OCI-LY7 (cell line): Measurements from ENCODE around the gene WDR73.

Experiments
- CTCF ChIP-seq: fragments of 200-600 bp; sonication (generic); conservative IDR thresholded peaks from 2 replicates; pipeline ENCODE4 v1.5.1; 2014; ENCODE audit warnings: mild to moderate bottlenecking, antibody characterized with exemption, low read length, moderate library complexity, mixed read lengths
- EZH2phosphoT487 ChIP-seq: fragments of 200-600 bp; sonication (generic); IDR thresholded peaks from 2 replicates; pipeline ENCODE4 v1.6.1; 2018; ENCODE audit warnings: low read depth, borderline replicate concordance, mild to moderate bottlenecking, mixed run types, antibody characterized with exemption, low read length, moderate library complexity, mixed read lengths

GRCh38 chr15:84591815-84592214 is 62.3 kb downstream of the WDR73 start:
- TF ChIP-seq EZH2phosphoT487 (no peak), CTCF (no peak)
